ENCODE results near the gene RHBDF1. TPM values are rescaled to one million over a fixed set of nuclear protein-coding genes. Genes with fewer than 3 reads are reported as not detected.

The RHBDF1 gene, protein sequence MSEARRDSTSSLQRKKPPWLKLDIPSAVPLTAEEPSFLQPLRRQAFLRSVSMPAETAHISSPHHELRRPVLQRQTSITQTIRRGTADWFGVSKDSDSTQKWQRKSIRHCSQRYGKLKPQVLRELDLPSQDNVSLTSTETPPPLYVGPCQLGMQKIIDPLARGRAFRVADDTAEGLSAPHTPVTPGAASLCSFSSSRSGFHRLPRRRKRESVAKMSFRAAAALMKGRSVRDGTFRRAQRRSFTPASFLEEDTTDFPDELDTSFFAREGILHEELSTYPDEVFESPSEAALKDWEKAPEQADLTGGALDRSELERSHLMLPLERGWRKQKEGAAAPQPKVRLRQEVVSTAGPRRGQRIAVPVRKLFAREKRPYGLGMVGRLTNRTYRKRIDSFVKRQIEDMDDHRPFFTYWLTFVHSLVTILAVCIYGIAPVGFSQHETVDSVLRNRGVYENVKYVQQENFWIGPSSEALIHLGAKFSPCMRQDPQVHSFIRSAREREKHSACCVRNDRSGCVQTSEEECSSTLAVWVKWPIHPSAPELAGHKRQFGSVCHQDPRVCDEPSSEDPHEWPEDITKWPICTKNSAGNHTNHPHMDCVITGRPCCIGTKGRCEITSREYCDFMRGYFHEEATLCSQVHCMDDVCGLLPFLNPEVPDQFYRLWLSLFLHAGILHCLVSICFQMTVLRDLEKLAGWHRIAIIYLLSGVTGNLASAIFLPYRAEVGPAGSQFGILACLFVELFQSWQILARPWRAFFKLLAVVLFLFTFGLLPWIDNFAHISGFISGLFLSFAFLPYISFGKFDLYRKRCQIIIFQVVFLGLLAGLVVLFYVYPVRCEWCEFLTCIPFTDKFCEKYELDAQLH
- 32.9 and 53.8 TPM in 2 replicates for total RNA-seq
- polyA plus RNA-seq, result 40.5 and 54.6 TPM in 2 replicates
- 50.5 and 62.0 TPM in 2 replicates for polyA plus RNA-seq (2012)
- 157 and 246 TPM in 2 replicates for polyA minus RNA-seq (ENCODE audit: low replicate concordance)

DNA sequence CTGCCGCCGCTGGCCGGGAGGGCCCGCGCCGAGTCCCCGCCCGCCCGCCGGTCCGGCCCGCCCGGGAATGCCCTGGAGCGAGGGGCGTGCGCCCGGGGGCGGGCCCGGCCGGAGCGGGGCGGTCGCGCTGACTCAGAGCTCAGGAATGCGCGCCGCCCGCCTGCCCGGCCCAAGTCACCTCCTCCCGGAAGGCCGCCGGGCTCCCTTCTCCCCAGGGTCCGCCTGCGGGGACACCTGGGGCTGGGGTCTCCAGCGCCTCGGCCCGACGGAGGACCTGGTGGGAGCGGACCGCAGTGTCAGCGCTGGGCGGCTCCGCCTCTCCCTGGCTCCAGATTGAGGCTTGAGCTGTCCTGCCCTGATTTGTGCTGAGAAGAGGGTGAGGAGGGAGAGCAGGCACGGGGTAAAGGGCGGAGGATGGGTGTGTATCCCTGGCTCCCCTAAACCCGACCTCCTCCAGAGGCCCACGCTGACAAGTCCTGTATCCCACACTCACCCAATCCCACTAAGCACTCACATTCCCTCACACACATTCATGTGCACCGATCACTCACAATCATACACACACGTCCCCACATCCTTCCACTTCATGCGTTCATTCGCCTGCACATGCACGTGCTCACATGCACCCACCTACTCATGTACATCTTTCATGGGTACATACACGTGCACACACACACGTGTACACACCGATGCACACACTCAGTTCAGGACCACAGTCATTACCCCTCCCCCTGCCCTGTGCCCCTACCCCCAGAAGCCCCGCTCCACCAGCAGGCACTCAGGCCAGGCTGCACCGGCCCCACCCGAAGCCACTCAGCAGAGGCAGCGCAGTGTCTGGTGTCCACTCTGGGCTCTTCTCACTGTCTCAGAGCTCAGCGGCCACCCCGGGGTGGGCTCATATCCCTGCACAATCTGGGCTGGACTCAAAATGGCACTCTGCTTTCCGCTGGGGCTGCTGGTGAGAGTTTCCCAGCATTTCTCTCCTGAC is at the start of gene RHBDF1:
TSS of gene RHBDF1 (minus strand) at position 71 of the 988 bp plus-strand sequence. CDS start 7,616 bp downstream, outside the sequence.
- peak in 1 of 2 donors; percentile 55 for DNase-seq (ENCODE audit: low read depth in 2 of 2)
- no peaks in the 10 kb centered on the region for H3K9me3 ChIP-seq (ENCODE audit: control insufficient read depth, insufficient read depth, low read depth, low read length)
- peak within 1 kb of the TSS; percentile 79 for H3K27ac ChIP-seq (ENCODE audit: insufficient read depth, low read length)
- peak within 1 kb of the TSS; percentile 93 for H3K4me2 ChIP-seq (ENCODE audit: extremely low read depth, insufficient read depth, low read length)
- H3K9ac ChIP-seq (ENCODE audit: insufficient read depth, low read length), result peak within 1 kb of the TSS; percentile 90
- H3K36me3 ChIP-seq (ENCODE audit: control insufficient read depth, insufficient read depth, low read length), result no peaks in the 10 kb centered on the region
- peaks cover 41% of the 10 kb centered on the region for H3K79me2 ChIP-seq (ENCODE audit: control insufficient read depth, insufficient read depth, low read length)
- H3K27me3 ChIP-seq (ENCODE audit: control insufficient read depth, insufficient read depth, low read length), result no peaks in the 10 kb centered on the region
- peaks cover 62% of the 10 kb centered on the region for H3K4me1 ChIP-seq (ENCODE audit: control insufficient read depth, extremely low read depth, insufficient read depth, low read length)
- H2AFZ ChIP-seq (ENCODE audit: low read length), result no peak within 1 kb of the TSS
- peak within 1 kb of the TSS; percentile 62 to 82 (median 78) for H3K4me3 ChIP-seq (replicated peaks in 1 of 4; ENCODE audit: control extremely low read depth in 1 of 4, insufficient read depth in 1 of 4, low read depth in 3 of 4, low read length in 4 of 4)
- TF ChIP-seq, protein P1, sequence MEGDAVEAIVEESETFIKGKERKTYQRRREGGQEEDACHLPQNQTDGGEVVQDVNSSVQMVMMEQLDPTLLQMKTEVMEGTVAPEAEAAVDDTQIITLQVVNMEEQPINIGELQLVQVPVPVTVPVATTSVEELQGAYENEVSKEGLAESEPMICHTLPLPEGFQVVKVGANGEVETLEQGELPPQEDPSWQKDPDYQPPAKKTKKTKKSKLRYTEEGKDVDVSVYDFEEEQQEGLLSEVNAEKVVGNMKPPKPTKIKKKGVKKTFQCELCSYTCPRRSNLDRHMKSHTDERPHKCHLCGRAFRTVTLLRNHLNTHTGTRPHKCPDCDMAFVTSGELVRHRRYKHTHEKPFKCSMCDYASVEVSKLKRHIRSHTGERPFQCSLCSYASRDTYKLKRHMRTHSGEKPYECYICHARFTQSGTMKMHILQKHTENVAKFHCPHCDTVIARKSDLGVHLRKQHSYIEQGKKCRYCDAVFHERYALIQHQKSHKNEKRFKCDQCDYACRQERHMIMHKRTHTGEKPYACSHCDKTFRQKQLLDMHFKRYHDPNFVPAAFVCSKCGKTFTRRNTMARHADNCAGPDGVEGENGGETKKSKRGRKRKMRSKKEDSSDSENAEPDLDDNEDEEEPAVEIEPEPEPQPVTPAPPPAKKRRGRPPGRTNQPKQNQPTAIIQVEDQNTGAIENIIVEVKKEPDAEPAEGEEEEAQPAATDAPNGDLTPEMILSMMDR (conservative IDR thresholded peaks at IDR 0.05 in 1 of 2, IDR thresholded peaks at IDR 0.05 in 1 of 2; ENCODE audit: low read depth in 1 of 2, low read length in 2 of 2), result no peak
- TF ChIP-seq EZH2 (IDR thresholded peaks at IDR 0.05; ENCODE audit: low read length, missing control alignments), result no peak
- H4K20me1 ChIP-seq (ENCODE audit: control insufficient read depth, extremely low read depth, insufficient read depth, low read length), result no peaks in the 10 kb centered on the region

DNA sequence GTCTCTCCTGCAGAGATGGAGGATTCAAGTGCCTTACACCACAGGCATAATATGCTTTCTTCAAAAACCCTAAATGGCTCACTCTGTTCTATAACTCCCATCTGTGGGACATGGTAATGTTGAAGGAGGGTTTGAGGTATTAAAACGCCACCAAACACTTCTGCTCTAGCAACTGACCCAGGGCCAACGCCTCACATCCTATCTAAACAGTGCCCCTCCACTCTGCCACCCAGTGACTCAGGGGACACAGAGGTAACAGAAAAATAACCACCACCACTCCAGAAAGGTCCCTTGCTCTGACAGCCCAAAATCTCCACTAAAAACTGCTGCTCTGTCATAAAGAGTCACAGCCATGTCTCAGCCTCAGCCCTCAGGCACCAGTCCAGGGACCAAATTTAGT is 48.3 kb upstream of the RHBDF1 start:
- TF ChIP-seq, protein P1 (conservative IDR thresholded peaks at IDR 0.05 in 1 of 2, IDR thresholded peaks at IDR 0.05 in 1 of 2; ENCODE audit: low read depth in 1 of 2, low read length in 2 of 2), result no peak
- TF ChIP-seq EZH2 (IDR thresholded peaks at IDR 0.05; ENCODE audit: low read length, missing control alignments), result no peak
- Histone ChIP-seq H3K27ac (ENCODE audit: insufficient read depth, low read length) (no peak overlapping the region), H4K20me1 (ENCODE audit: control insufficient read depth, extremely low read depth, insufficient read depth, low read length) (no peaks in the 10 kb centered on the region), H3K9me3 (ENCODE audit: control insufficient read depth, insufficient read depth, low read depth, low read length) (no peaks in the 10 kb centered on the region), H3K4me1 (ENCODE audit: control insufficient read depth, extremely low read depth, insufficient read depth, low read length) (no peaks in the 10 kb centered on the region), H3K27me3 (ENCODE audit: control insufficient read depth, insufficient read depth, low read length) (no peaks in the 10 kb centered on the region), H3K36me3 (ENCODE audit: control insufficient read depth, insufficient read depth, low read length) (no peaks in the 10 kb centered on the region), H3K4me2 (ENCODE audit: extremely low read depth, insufficient read depth, low read length) (no peak overlapping the region), H3K4me3 (replicated peaks in 1 of 4; ENCODE audit: control extremely low read depth in 1 of 4, insufficient read depth in 1 of 4, low read depth in 3 of 4, low read length in 4 of 4) (no peak overlapping the region), H2AFZ (ENCODE audit: low read length) (no peak overlapping the region), H3K9ac (ENCODE audit: insufficient read depth, low read length) (no peak overlapping the region), H3K79me2 (ENCODE audit: control insufficient read depth, insufficient read depth, low read length) (no peaks in the 10 kb centered on the region)
- DNase-seq (ENCODE audit: low read depth in 2 of 2), result no peak

Data from fibroblast of lung (primary cell).